Measurements from ENCODE around the gene DPH5. TPM values are rescaled to one million over a fixed set of nuclear protein-coding genes. Genes with fewer than 3 reads are reported as not detected.
A peak's percentile ranks its signal among the peaks of the same experiment; 100 is the strongest.

The DPH5 gene
- total RNA-seq, 3 donors from 2014 or later (not counting 1 experiment from before 2014, with no cell fraction given) = 17.1 to 22.9 (median 19.9) TPM

DNA sequence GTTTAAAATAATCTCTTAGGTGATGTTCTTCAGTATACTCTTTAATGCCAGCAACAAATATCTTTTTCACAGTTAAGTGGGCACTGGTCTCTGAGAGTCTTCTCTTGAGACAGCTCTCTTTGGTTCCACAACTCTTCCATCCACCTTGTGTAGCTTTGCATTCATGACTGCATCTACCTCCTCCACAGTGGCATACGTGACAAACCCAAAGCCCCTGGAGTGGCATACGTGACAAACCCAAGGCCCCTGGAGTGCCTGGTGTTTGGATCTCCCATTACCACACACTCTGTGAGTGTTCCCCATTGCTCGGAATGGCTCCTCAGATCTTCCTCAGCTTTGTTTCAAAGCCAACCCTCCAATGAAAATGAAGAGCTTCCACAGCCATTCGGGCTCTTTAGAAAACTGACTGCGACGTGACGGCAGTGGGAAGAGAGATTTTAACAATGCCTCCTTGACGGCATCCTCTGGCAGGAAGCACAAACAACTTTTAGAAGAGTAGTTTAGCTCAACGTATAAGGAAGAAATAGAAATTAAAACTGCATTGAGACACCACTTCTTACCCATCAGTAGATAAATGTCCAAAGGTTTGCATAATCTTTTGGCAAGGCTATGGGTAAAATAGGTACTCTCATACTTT lies 83.9 kb downstream of the DPH5 start:
- peak overlapping the region; percentile 82 for H3K4me3 Mint-ChIP-seq
- peaks cover 11% of the 10 kb centered on the region for H3K36me3 ChIP-seq (ENCODE audit: control insufficient read depth, insufficient read depth, low read length)
- H3K27ac Mint-ChIP-seq = peak overlapping the region; percentile 88 to 89
- WGBS (ENCODE audit: insufficient coverage) = 72% methylated on average over 8 of the region's 9 CpGs
- peak overlapping the region; percentile 8 for H3K27ac ChIP-seq (ENCODE audit: low read length)
- peaks cover 37% of the 10 kb centered on the region for H3K36me3 Mint-ChIP-seq
- peaks cover 18% of the 10 kb centered on the region for H3K4me1 ChIP-seq (ENCODE audit: control insufficient read depth, insufficient read depth, low read length)
- intact Hi-C loops (cut with micrococcal nuclease) = no loop called here
- H3K9me3 Mint-ChIP-seq = peaks cover 1 to 4% of the 10 kb centered on the region in 2 donors
- H3K4me3 ChIP-seq (ENCODE audit: low read length) = no peak overlapping the region
- no peaks in the 10 kb centered on the region for H3K27me3 Mint-ChIP-seq (ENCODE audit: low read depth in 2 of 2)
- no peaks in the 10 kb centered on the region for H3K27me3 ChIP-seq (ENCODE audit: control insufficient read depth, insufficient read depth, low read length)
- peaks cover 39 to 40% of the 10 kb centered on the region in 2 donors for H3K4me1 Mint-ChIP-seq
- ATAC-seq = no peak
- peak in 1 of 2 donors; percentile 25 for DNase-seq
- H3K9me3 ChIP-seq (ENCODE audit: control insufficient read depth, insufficient read depth, low read length) = no peaks in the 10 kb centered on the region
- TF ChIP-seq CTCF (IDR thresholded peaks at IDR 0.05) = no peak

DNA sequence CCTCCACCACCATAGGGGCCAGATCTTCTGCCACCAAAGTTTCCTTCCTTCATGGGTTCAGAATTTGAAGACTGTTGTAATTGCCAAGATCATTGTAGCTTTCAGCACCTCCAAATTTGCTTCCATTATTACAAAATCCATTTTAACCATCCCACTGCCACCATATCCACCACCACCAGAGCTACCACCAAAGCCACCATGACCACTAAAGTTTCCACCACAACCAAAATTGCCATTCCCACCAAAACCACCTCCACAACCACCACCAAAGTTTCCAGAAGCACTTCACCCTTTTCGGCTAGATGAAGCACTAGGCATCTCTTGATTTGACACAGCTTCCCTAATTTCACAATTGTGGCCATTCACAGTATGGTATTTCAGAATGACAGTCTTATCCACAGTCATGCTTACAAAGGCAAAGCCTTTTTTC lies 84.5 kb downstream of the DPH5 start:
- peaks cover 0 to 3% of the 10 kb centered on the region in 2 donors for H3K9me3 Mint-ChIP-seq
- Histone ChIP-seq H3K4me1 (ENCODE audit: control insufficient read depth, insufficient read depth, low read length) (peaks cover 18% of the 10 kb centered on the region), H3K36me3 (ENCODE audit: control insufficient read depth, insufficient read depth, low read length) (peaks cover 11% of the 10 kb centered on the region), H3K9me3 (ENCODE audit: control insufficient read depth, insufficient read depth, low read length) (no peaks in the 10 kb centered on the region), H3K27ac (ENCODE audit: low read length) (no peak overlapping the region), H3K27me3 (ENCODE audit: control insufficient read depth, insufficient read depth, low read length) (no peaks in the 10 kb centered on the region), H3K4me3 (ENCODE audit: low read length) (no peak overlapping the region)
- H3K4me3 Mint-ChIP-seq = peak overlapping the region; percentile 82
- peaks cover 40 to 44% of the 10 kb centered on the region in 2 donors for H3K4me1 Mint-ChIP-seq
- no peak for TF ChIP-seq CTCF (IDR thresholded peaks at IDR 0.05)
- H3K27me3 Mint-ChIP-seq (ENCODE audit: low read depth in 2 of 2) = no peaks in the 10 kb centered on the region
- 14% methylated on average over 1 of the region's 1 CpG for WGBS (ENCODE audit: insufficient coverage)
- ATAC-seq = no peak
- H3K27ac Mint-ChIP-seq = peak overlapping the region; percentile 88 to 89
- DNase-seq = no peak
- intact Hi-C loops (cut with micrococcal nuclease) = no loop called here
- H3K36me3 Mint-ChIP-seq = peaks cover 31% of the 10 kb centered on the region

Other genes starting within 250 kb of the DPH5 start
- 1 to 10 TPM; 3.5 to 5.8 (median 3.9) TPM for gene EXTL2, start 130.9 kb downstream of the DPH5 start, total RNA-seq
- gene SLC30A7, start 129.7 kb downstream of the DPH5 start, total RNA-seq = 10 to 100 TPM; 27.7 to 38.8 (median 36.2) TPM
- gene S1PR1, start 211.2 kb upstream of the DPH5 start, total RNA-seq = 100 to 1,000 TPM in 1 of 3 donors, 10 to 100 TPM in 2; 33.5 to 114 (median 80.2) TPM